ENCODE data around the gene PRAC1. TPM values are rescaled to one million over a fixed set of nuclear protein-coding genes. Genes with fewer than 3 reads are reported as not detected.

Gene PRAC1
- total and polyA plus RNA-seq, 2 of the 8 experiments (the other 6 are each of a cell fraction or from before 2014, with no cell fraction given), result not detected

DNA sequence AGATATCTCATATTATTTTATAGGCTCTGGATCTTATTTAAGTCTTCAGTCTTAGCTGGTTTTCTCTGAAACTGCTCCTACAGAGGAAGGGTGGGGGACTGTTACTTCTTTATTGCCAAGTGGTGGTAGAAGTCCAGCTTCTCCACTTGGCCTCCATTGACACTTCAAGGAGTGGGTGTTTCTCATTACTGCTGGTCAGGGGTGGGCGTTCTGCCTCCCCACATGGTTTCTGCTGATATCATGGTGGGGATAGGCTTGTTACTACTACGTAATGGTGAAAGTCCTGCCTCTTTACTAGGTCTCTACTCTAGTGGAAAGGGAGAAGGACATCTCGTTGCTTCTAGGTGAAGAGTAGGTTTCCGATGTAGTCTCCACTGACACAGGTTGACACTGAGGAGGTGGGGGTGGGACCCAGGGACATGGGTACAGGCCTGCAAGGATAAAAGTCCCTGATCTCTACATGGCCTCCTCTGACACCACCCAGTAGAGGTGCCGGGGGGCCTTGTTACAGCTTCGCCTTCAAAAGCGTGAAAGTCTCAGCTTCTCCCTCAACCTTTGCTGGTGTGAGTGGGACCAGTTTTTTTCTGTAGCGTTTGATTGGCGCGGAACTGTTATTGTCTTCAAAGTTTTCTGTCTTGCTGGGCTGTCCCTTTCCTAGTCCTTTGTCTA is 20.3 kb downstream of the PRAC1 start:
- Histone ChIP-seq H4K5ac (ENCODE audit: insufficient read length, low read depth, low read length) (no peak overlapping the region), H3K4me1 (replicated peaks in 1 of 4; ENCODE audit: control insufficient read depth in 3 of 4, insufficient read depth in 4 of 4, low read length in 3 of 4) (no peaks in the 10 kb centered on the region), H3K4ac (replicated peaks; ENCODE audit: insufficient read length, low read depth, low read length) (no peak overlapping the region), H3K36me3 (ENCODE audit: control insufficient read depth in 2 of 4, insufficient read depth in 4 of 4, low read length in 3 of 4) (no peaks in the 10 kb centered on the region), H2AFZ (ENCODE audit: low read length) (no peak overlapping the region), H2AK5ac (ENCODE audit: low read depth, low read length) (no peak overlapping the region), H3K79me2 (ENCODE audit: control insufficient read depth in 1 of 2, insufficient read depth in 2 of 2, low read length in 2 of 2) (no peaks in the 10 kb centered on the region), H3K9ac (replicated peaks in 1 of 4; ENCODE audit: extremely low read depth in 1 of 4, low read depth in 3 of 4, low read length in 3 of 4) (no peak overlapping the region), H2BK20ac (ENCODE audit: low read length) (no peak overlapping the region), H2BK5ac (ENCODE audit: low read depth, low read length) (no peak overlapping the region), H2BK15ac (ENCODE audit: low read length) (no peak overlapping the region), H2BK12ac (ENCODE audit: low read depth, low read length) (no peak overlapping the region), H4K8ac (ENCODE audit: extremely low read depth, insufficient read depth, low read length) (no peak overlapping the region), H3K4me3 (ENCODE audit: extremely low read depth in 1 of 4, insufficient read depth in 2 of 4, low read depth in 3 of 4, low read length in 4 of 4) (no peak overlapping the region), H3K9me3 (ENCODE audit: insufficient read depth in 2 of 2, low read depth in 1 of 2, low read length in 1 of 2) (no peaks in the 10 kb centered on the region), H3K27me3 (replicated peaks in 1 of 4; ENCODE audit: control insufficient read depth in 3 of 4, extremely low read depth in 1 of 4, insufficient read depth in 3 of 4, low read length in 3 of 4) (peaks cover 0 to 11% (median 4%) of the 10 kb centered on the region in 4 experiments; a peak in 3 of 7 replicates), H3K23ac (ENCODE audit: insufficient read length) (no peak overlapping the region), H3K14ac (ENCODE audit: insufficient read length) (no peak overlapping the region), H3K56ac (replicated peaks; ENCODE audit: insufficient read length, low read depth, low read length) (no peak overlapping the region), H3K4me2 (ENCODE audit: insufficient read depth in 1 of 2, low read depth in 2 of 2, low read length in 2 of 2) (no peak overlapping the region), H2BK120ac (replicated peaks; ENCODE audit: low read depth, low read length) (no peak overlapping the region), H3K23me2 (ENCODE audit: low read depth, low read length) (no peaks in the 10 kb centered on the region), H4K91ac (replicated peaks; ENCODE audit: insufficient read length, low read length) (no peak overlapping the region), H3K79me1 (ENCODE audit: low read depth, low read length) (no peaks in the 10 kb centered on the region), H3K27ac (ENCODE audit: low read depth, low read length) (no peak overlapping the region), H4K20me1 (replicated peaks in 1 of 2; ENCODE audit: control insufficient read depth in 1 of 2, insufficient read depth in 2 of 2, low read length in 2 of 2) (no peaks in the 10 kb centered on the region), H3K18ac (ENCODE audit: extremely low read depth, low read length) (no peak overlapping the region)
- FAIRE-seq (no peak), DNase-seq (ENCODE audit: low read depth in 1 of 2, low spot score in 2 of 2) (no peak)
- WGBS, 2 experiments (ENCODE audit: extremely low coverage in 1 of 2, insufficient coverage in 1 of 2, insufficient read length in 1 of 2, insufficient replicate concordance in 2 of 2, low coverage in 1 of 2, low lambda C conversion rate in 2 of 2, missing lambda C conversion rate in 1 of 2), result 92% methylated on average over 10 of the region's 10 CpGs; no CpG with 5 or more reads in 1 of the 2 experiments
- POLR2A ChIA-PET (ENCODE audit: partially characterized antibody), result no interaction called here
- CTCF ChIA-PET (ENCODE audit: partially characterized antibody), result interaction anchor here (0.6 to 4.2 kb wide), 10 partner anchors 21 to 185 kb away, joined by 3 to 25 read pairs (median 3); partner anchors contain the start of gene PRAC2
- TF ChIP-seq, protein P1, sequence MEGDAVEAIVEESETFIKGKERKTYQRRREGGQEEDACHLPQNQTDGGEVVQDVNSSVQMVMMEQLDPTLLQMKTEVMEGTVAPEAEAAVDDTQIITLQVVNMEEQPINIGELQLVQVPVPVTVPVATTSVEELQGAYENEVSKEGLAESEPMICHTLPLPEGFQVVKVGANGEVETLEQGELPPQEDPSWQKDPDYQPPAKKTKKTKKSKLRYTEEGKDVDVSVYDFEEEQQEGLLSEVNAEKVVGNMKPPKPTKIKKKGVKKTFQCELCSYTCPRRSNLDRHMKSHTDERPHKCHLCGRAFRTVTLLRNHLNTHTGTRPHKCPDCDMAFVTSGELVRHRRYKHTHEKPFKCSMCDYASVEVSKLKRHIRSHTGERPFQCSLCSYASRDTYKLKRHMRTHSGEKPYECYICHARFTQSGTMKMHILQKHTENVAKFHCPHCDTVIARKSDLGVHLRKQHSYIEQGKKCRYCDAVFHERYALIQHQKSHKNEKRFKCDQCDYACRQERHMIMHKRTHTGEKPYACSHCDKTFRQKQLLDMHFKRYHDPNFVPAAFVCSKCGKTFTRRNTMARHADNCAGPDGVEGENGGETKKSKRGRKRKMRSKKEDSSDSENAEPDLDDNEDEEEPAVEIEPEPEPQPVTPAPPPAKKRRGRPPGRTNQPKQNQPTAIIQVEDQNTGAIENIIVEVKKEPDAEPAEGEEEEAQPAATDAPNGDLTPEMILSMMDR (IDR thresholded peaks at IDR 0.05; ENCODE audit: control extremely low read depth in 1 of 3, insufficient read depth in 1 of 3, low read depth in 1 of 3, low read length in 3 of 3), result no peak
- no peak for TF ChIP-seq SP4 (IDR thresholded peaks at IDR 0.05; ENCODE audit: low read length)
- no peak for TF ChIP-seq JUND (IDR thresholded peaks at IDR 0.05; ENCODE audit: low read length)
- TF ChIP-seq RNF2 (IDR thresholded peaks at IDR 0.05; ENCODE audit: borderline replicate concordance, low read depth, low read length, missing control alignments, poor library complexity, severe bottlenecking), result no peak
- no peak for TF ChIP-seq GTF2F1 (IDR thresholded peaks at IDR 0.05; ENCODE audit: borderline replicate concordance, low read depth, low read length)
- TF ChIP-seq, protein P2, sequence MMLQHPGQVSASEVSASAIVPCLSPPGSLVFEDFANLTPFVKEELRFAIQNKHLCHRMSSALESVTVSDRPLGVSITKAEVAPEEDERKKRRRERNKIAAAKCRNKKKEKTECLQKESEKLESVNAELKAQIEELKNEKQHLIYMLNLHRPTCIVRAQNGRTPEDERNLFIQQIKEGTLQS (IDR thresholded peaks at IDR 0.05; ENCODE audit: insufficient read depth, low read depth, low read length), result no peak
- no peak for TF ChIP-seq RFX5 (IDR thresholded peaks at IDR 0.05; ENCODE audit: borderline replicate concordance, low read depth, low read length)
- TF ChIP-seq YY1 (IDR thresholded peaks at IDR 0.05; ENCODE audit: low read depth, low read length), result no peak
- TF ChIP-seq EGR1 (IDR thresholded peaks at IDR 0.05; ENCODE audit: borderline replicate concordance, low read depth, low read length), result no peak
